K562 (cell line): ENCODE results near the gene CDKL5. TPM values are rescaled to one million over a fixed set of nuclear protein-coding genes. Genes with fewer than 3 reads are reported as not detected.

ENCODE experiments used
- E2F3 ChIP-seq: fragments of 250-450 bp; sonication (Bioruptor Pico); IDR thresholded peaks from 2 replicates; pipeline ENCODE4 v1.4.0; 2020; ENCODE audit warnings: mild to moderate bottlenecking
- EGR1 ChIP-seq: fragments of 450-650 bp; conservative IDR thresholded peaks from 2 replicates; pipeline ENCODE4 v1.6.1; 2017; ENCODE audit warnings: mild to moderate bottlenecking
- GABPA ChIP-seq: fragments of 200-800 bp; sonication (Bioruptor generic); conservative IDR thresholded peaks from 2 replicates; pipeline ENCODE4 v1.6.1; 2016; ENCODE audit warnings: low read depth, missing genetic modification characterization, missing compliant biosample characterization
- HCFC1 ChIP-seq: IDR thresholded peaks from 2 replicates; pipeline ENCODE4 v1.6.1; 2012; ENCODE audit warnings: low read depth, low read length, improper control_type of control experiment
- HMG20B ChIP-seq: fragments of 250-450 bp; sonication (Bioruptor Pico); IDR thresholded peaks from 2 replicates; pipeline ENCODE4 v1.5.0; 2021; ENCODE audit warnings: mild to moderate bottlenecking
- MYNN ChIP-seq, 2 experiments: sonication (generic); formaldehyde crosslinking in 1 of 2; IDR thresholded peaks; 2 replicates each; pipeline versions ENCODE4 v1.5.0 to v1.6.1; 2016 to 2020; ENCODE audit warnings: antibody characterized with exemption in 1 of 2, missing genetic modification reagents in 1 of 2
- polyA plus RNA-seq, 8 experiments: library from polyadenylated mRNA; depleted of rRNA in 4 of 8; stranded (reverse) in 5 of 8; unstranded in 3 of 8; fragments of >200 nt; fragmentation: Nextera tagmentation in 2 of 8; fragmentation: Illumina TruSeq in 1 of 8; extraction: Ambion mirVana in 2 of 8; extraction: Trizol in 1 of 8; gene quantifications; 2 replicates each; pipeline versions ENCODE4 v1.2.1 to v1.2.3, GENCODE V29; 2011 to 2014; ENCODE audit warnings: inconsistent platforms in 1 of 8, missing spikeins in 1 of 8
- total RNA-seq, 7 experiments: library from RNA; depleted of rRNA in 6 of 7; stranded (reverse); fragments of >200 nt in 6 of 7; fragmentation: Illumina TruSeq in 2 of 7; extraction: Trizol in 2 of 7; gene quantifications; 2 replicates each; pipeline versions ENCODE4 v1.2.1 to v1.2.3, GENCODE V29; 2011 to 2021; ENCODE audit warnings: low replicate concordance in 1 of 7
- TF ChIP-seq, protein P1 (sequence below): fragments of 450-650 bp; conservative IDR thresholded peaks from 2 replicates; pipeline ENCODE4 v1.6.1; 2016; ENCODE audit warnings: missing genetic modification characterization, low read depth, mild to moderate bottlenecking, control low read depth, missing compliant biosample characterization
- TF ChIP-seq, protein P2 (sequence below), 2 experiments: IDR thresholded peaks; 2 replicates each; pipeline ENCODE4 v1.6.1; 2012; ENCODE audit warnings: improper control_type of control experiment in 2 of 2, low read depth in 2 of 2, low read length in 2 of 2, borderline replicate concordance in 1 of 2
- TF ChIP-seq, protein P3 (sequence below): fragments of 450-650 bp; IDR thresholded peaks from 2 replicates; pipeline ENCODE4 v1.6.1; 2016; ENCODE audit warnings: mild to moderate bottlenecking, moderate library complexity
- TF ChIP-seq, protein P4 (sequence below): fragments of 450-650 bp; IDR thresholded peaks from 2 replicates; pipeline ENCODE4 v1.6.1; 2016; ENCODE audit warnings: missing biosample characterization, missing genetic modification characterization

CDKL5 gene
- total and polyA plus RNA-seq, 9 of the 15 experiments (the other 6 are each of a cell fraction or from before 2014, with no cell fraction given): under 0.01 to 0.21 (median 0.04) TPM

DNA sequence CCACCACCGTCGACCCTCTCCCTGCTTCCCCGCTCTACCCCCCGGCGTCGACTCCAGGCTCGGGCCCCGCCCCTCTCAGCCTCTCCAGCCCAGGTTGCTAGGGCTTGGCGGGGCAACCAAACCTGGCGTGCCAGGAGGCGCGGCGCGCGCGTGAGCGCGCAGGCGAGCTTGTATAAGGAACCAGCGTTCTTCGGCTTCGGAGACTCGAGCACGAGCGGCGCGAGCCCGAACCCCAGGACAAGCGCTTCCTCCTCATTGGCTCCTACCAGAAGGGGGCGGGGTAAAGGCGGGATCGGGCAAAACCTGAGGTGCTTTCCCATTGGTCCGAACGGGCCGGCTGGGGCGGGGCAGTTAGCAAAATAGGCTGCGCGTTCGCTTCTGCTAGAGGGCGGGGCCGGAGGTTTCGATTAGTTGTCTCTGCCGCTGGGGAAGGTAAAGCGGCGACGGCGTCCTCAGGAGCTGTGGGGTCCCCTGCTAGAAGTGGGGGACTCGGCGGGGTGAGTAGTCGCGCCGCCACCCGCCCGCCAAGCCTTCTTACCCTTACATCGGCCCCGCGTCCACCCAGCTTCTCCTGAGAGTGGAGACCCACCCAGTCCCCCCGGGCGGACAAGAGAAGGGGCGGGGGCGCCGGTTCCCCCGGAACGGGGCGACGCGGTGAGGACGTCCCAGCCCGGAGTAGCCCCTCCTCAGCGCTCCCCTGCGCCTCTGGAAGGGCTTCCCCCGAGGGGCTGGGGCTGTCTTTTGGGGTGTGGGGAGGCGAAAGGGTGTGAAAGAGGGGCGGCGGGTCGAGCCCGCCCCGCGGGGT is at the start of gene CDKL5 (continued):
- TF ChIP-seq, protein P1, sequence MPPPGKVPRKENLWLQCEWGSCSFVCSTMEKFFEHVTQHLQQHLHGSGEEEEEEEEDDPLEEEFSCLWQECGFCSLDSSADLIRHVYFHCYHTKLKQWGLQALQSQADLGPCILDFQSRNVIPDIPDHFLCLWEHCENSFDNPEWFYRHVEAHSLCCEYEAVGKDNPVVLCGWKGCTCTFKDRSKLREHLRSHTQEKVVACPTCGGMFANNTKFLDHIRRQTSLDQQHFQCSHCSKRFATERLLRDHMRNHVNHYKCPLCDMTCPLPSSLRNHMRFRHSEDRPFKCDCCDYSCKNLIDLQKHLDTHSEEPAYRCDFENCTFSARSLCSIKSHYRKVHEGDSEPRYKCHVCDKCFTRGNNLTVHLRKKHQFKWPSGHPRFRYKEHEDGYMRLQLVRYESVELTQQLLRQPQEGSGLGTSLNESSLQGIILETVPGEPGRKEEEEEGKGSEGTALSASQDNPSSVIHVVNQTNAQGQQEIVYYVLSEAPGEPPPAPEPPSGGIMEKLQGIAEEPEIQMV (tag): no peak
- TF ChIP-seq, protein P2, sequence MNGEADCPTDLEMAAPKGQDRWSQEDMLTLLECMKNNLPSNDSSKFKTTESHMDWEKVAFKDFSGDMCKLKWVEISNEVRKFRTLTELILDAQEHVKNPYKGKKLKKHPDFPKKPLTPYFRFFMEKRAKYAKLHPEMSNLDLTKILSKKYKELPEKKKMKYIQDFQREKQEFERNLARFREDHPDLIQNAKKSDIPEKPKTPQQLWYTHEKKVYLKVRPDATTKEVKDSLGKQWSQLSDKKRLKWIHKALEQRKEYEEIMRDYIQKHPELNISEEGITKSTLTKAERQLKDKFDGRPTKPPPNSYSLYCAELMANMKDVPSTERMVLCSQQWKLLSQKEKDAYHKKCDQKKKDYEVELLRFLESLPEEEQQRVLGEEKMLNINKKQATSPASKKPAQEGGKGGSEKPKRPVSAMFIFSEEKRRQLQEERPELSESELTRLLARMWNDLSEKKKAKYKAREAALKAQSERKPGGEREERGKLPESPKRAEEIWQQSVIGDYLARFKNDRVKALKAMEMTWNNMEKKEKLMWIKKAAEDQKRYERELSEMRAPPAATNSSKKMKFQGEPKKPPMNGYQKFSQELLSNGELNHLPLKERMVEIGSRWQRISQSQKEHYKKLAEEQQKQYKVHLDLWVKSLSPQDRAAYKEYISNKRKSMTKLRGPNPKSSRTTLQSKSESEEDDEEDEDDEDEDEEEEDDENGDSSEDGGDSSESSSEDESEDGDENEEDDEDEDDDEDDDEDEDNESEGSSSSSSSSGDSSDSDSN (IDR thresholded peaks at IDR 0.05; ENCODE audit: borderline replicate concordance in 1 of 2, low read depth in 2 of 2, low read length in 2 of 2): no peak
- TF ChIP-seq, protein P3, sequence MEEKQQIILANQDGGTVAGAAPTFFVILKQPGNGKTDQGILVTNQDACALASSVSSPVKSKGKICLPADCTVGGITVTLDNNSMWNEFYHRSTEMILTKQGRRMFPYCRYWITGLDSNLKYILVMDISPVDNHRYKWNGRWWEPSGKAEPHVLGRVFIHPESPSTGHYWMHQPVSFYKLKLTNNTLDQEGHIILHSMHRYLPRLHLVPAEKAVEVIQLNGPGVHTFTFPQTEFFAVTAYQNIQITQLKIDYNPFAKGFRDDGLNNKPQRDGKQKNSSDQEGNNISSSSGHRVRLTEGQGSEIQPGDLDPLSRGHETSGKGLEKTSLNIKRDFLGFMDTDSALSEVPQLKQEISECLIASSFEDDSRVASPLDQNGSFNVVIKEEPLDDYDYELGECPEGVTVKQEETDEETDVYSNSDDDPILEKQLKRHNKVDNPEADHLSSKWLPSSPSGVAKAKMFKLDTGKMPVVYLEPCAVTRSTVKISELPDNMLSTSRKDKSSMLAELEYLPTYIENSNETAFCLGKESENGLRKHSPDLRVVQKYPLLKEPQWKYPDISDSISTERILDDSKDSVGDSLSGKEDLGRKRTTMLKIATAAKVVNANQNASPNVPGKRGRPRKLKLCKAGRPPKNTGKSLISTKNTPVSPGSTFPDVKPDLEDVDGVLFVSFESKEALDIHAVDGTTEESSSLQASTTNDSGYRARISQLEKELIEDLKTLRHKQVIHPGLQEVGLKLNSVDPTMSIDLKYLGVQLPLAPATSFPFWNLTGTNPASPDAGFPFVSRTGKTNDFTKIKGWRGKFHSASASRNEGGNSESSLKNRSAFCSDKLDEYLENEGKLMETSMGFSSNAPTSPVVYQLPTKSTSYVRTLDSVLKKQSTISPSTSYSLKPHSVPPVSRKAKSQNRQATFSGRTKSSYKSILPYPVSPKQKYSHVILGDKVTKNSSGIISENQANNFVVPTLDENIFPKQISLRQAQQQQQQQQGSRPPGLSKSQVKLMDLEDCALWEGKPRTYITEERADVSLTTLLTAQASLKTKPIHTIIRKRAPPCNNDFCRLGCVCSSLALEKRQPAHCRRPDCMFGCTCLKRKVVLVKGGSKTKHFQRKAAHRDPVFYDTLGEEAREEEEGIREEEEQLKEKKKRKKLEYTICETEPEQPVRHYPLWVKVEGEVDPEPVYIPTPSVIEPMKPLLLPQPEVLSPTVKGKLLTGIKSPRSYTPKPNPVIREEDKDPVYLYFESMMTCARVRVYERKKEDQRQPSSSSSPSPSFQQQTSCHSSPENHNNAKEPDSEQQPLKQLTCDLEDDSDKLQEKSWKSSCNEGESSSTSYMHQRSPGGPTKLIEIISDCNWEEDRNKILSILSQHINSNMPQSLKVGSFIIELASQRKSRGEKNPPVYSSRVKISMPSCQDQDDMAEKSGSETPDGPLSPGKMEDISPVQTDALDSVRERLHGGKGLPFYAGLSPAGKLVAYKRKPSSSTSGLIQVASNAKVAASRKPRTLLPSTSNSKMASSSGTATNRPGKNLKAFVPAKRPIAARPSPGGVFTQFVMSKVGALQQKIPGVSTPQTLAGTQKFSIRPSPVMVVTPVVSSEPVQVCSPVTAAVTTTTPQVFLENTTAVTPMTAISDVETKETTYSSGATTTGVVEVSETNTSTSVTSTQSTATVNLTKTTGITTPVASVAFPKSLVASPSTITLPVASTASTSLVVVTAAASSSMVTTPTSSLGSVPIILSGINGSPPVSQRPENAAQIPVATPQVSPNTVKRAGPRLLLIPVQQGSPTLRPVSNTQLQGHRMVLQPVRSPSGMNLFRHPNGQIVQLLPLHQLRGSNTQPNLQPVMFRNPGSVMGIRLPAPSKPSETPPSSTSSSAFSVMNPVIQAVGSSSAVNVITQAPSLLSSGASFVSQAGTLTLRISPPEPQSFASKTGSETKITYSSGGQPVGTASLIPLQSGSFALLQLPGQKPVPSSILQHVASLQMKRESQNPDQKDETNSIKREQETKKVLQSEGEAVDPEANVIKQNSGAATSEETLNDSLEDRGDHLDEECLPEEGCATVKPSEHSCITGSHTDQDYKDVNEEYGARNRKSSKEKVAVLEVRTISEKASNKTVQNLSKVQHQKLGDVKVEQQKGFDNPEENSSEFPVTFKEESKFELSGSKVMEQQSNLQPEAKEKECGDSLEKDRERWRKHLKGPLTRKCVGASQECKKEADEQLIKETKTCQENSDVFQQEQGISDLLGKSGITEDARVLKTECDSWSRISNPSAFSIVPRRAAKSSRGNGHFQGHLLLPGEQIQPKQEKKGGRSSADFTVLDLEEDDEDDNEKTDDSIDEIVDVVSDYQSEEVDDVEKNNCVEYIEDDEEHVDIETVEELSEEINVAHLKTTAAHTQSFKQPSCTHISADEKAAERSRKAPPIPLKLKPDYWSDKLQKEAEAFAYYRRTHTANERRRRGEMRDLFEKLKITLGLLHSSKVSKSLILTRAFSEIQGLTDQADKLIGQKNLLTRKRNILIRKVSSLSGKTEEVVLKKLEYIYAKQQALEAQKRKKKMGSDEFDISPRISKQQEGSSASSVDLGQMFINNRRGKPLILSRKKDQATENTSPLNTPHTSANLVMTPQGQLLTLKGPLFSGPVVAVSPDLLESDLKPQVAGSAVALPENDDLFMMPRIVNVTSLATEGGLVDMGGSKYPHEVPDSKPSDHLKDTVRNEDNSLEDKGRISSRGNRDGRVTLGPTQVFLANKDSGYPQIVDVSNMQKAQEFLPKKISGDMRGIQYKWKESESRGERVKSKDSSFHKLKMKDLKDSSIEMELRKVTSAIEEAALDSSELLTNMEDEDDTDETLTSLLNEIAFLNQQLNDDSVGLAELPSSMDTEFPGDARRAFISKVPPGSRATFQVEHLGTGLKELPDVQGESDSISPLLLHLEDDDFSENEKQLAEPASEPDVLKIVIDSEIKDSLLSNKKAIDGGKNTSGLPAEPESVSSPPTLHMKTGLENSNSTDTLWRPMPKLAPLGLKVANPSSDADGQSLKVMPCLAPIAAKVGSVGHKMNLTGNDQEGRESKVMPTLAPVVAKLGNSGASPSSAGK: 0 out of 2 replicates have a peak, but pooled peaks have one; percentile 43
- TF ChIP-seq, protein P4, sequence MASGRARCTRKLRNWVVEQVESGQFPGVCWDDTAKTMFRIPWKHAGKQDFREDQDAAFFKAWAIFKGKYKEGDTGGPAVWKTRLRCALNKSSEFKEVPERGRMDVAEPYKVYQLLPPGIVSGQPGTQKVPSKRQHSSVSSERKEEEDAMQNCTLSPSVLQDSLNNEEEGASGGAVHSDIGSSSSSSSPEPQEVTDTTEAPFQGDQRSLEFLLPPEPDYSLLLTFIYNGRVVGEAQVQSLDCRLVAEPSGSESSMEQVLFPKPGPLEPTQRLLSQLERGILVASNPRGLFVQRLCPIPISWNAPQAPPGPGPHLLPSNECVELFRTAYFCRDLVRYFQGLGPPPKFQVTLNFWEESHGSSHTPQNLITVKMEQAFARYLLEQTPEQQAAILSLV (tag): no peak
- TF ChIP-seq HMG20B (no peak), GABPA (tag) (no peak), MYNN (IDR thresholded peaks at IDR 0.05) (no peak), MYNN (CRISPR knock-in tag; IDR thresholded peaks at IDR 0.05) (no peak), EGR1 (no peak), HCFC1 (no peak), E2F3 (CRISPR knock-in tag) (no peak)
